Keratinocyte (primary cell): ENCODE measurements around the gene SHQ1. TPM values are rescaled to one million over a fixed set of nuclear protein-coding genes. Genes with fewer than 3 reads are reported as not detected.

Source experiments
- DNase-seq: peaks from one replicate; pipeline ENCODE4 v3.0.0-alpha.2; 2011; ENCODE audit warnings: low read depth, missing footprints, low spot score
- FAIRE-seq: peaks from 2 replicates; lab custom pipeline; 2011; peaks lifted over from hg19 to GRCh38; lab: Jason Lieb, UNC
- H2AFZ ChIP-seq: 2 replicates; pipeline ENCODE4 v1.6.0; 2012; ENCODE audit warnings: low read length, control low read depth, inconsistent platforms; ENCODE audit not compliant: control insufficient read depth
- H3K27ac ChIP-seq: 2 replicates; pipeline ENCODE4 v1.5.1; 2011; ENCODE audit warnings: low read length; ENCODE audit not compliant: control insufficient read depth, insufficient read depth
- H3K27me3 ChIP-seq: 3 replicates; pipeline ENCODE4 v1.6.0; 2011; ENCODE audit warnings: low read length; ENCODE audit not compliant: control insufficient read depth, insufficient read depth; ENCODE audit errors: extremely low read depth
- H3K36me3 ChIP-seq, 2 experiments: 2 replicates in 1 of 2; 3 replicates in 1 of 2; pipeline ENCODE4 v1.5.1; 2011; ENCODE audit warnings: low read length in 2 of 2, mild to moderate bottlenecking in 1 of 2; ENCODE audit not compliant: control insufficient read depth in 2 of 2, insufficient read depth in 2 of 2; ENCODE audit errors: extremely low read depth in 1 of 2
- H3K4me1 ChIP-seq: 3 replicates; pipeline ENCODE4 v1.5.1; 2011; ENCODE audit warnings: low read length; ENCODE audit not compliant: control insufficient read depth, insufficient read depth; ENCODE audit errors: extremely low read depth
- H3K4me2 ChIP-seq: 3 replicates; pipeline ENCODE4 v1.6.0; 2011; ENCODE audit warnings: low read depth, low read length; ENCODE audit not compliant: control insufficient read depth, insufficient read depth; ENCODE audit errors: extremely low read depth
- H3K4me3 ChIP-seq, 3 experiments: fragments of 200-600 bp in 1 of 3; sonication (generic) in 1 of 3; 2 replicates in 2 of 3; 3 replicates in 1 of 3; pipeline ENCODE4 v1.5.1; 2011 to 2016; ENCODE audit warnings: low read length in 3 of 3, mild to moderate bottlenecking in 3 of 3, control low read depth in 2 of 3, inconsistent platforms in 1 of 3, low read depth in 1 of 3, mixed read lengths in 1 of 3, mixed run types in 1 of 3, moderate library complexity in 1 of 3; ENCODE audit not compliant: control insufficient read depth in 2 of 3, insufficient read depth in 2 of 3; ENCODE audit errors: extremely low read depth in 1 of 3
- H3K79me2 ChIP-seq: 2 replicates; pipeline ENCODE4 v1.6.0; 2012; ENCODE audit warnings: low read length; ENCODE audit not compliant: control insufficient read depth, insufficient read depth
- H3K9ac ChIP-seq: 3 replicates; pipeline ENCODE4 v1.6.0; 2011; ENCODE audit warnings: low read length; ENCODE audit not compliant: control insufficient read depth, insufficient read depth; ENCODE audit errors: extremely low read depth
- H3K9me1 ChIP-seq: 3 replicates; pipeline ENCODE4 v1.6.0; 2011; ENCODE audit warnings: low read length; ENCODE audit not compliant: control insufficient read depth, insufficient read depth; ENCODE audit errors: extremely low read depth
- H3K9me3 ChIP-seq: 2 replicates; pipeline ENCODE4 v1.5.1; 2012; ENCODE audit warnings: low read depth, low read length; ENCODE audit not compliant: control insufficient read depth
- H4K20me1 ChIP-seq: 3 replicates; pipeline ENCODE4 v1.6.0; 2011; ENCODE audit warnings: low read length; ENCODE audit not compliant: control insufficient read depth, insufficient read depth; ENCODE audit errors: extremely low read depth
- EZH2 ChIP-seq: IDR thresholded peaks from one replicate; pipeline ENCODE4 v1.6.1; 2012; ENCODE audit warnings: inconsistent platforms, mild to moderate bottlenecking, low read length, moderate library complexity
- dilution Hi-C: fragments of 300-500 bp; cut with MboI; formaldehyde crosslinking; loops from one replicate; pipeline ENCODE4 v1.7.0; 2020; ENCODE audit warnings: low sequenced_read_pairs; ENCODE audit not compliant: extremely low pct_ligation_motif_present
- polyA plus RNA-seq, 5 experiments: library from polyadenylated mRNA; depleted of rRNA in 3 of 5; stranded (reverse) in 3 of 5; stranded (forward) in 1 of 5; unstranded in 1 of 5; fragments of >200 nt; gene quantifications; 1 replicate in 1 of 5; 2 replicates in 3 of 5; 3 replicates in 1 of 5; pipeline versions ENCODE4 v1.2.1 to v1.2.3, GENCODE V29; 2011 to 2012; ENCODE audit warnings: missing spikeins in 2 of 5, low read depth in 1 of 5, low replicate concordance in 1 of 5
- TF ChIP-seq, protein P1 (sequence below), 3 experiments: IDR thresholded peaks in 1 of 3; conservative IDR thresholded peaks in 1 of 3; optimal IDR thresholded peaks in 1 of 3; 2 replicates in 2 of 3; 3 replicates in 1 of 3; pipeline versions ENCODE3 to v1.5.1; 2011; ENCODE audit warnings: low read length in 3 of 3, mild to moderate bottlenecking in 3 of 3, moderate library complexity in 2 of 3, control low read depth in 1 of 3, inconsistent platforms in 1 of 3; ENCODE audit not compliant: insufficient read depth in 2 of 3; ENCODE audit errors: extremely low read depth in 1 of 3

SHQ1 gene
- polyA plus RNA-seq, 1 donor (not counting 4 experiments of a cell fraction or from before 2014, with no cell fraction given) = 17.7 TPM

DNA sequence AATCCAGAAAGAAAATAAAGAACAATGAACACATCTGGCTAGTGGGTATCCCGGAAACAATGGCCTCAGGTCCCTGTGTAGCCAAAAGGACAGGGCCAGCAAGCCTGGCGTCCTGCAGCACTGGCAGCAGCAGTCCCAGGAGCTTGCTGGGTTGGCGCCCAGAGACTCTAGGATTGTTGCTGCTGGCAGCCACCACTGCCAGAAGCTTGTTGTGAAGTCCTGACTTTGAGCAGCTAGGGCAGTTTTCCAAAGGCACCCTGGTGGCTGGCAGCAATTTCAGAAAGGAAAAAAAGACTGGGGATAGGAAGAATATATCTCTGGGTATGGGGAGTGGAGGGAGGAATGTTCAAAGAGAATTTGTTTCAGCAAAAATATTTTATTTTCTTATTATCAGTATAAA is 11.3 kb downstream of the SHQ1 start:
- no peak overlapping the region for H3K4me2 ChIP-seq
- DNase-seq (no peak), FAIRE-seq (no peak)
- no peaks in the 10 kb centered on the region for H3K9me3 ChIP-seq
- no peaks in the 10 kb centered on the region for H3K9me1 ChIP-seq
- H3K9ac ChIP-seq = no peak overlapping the region
- TF ChIP-seq, protein P1, sequence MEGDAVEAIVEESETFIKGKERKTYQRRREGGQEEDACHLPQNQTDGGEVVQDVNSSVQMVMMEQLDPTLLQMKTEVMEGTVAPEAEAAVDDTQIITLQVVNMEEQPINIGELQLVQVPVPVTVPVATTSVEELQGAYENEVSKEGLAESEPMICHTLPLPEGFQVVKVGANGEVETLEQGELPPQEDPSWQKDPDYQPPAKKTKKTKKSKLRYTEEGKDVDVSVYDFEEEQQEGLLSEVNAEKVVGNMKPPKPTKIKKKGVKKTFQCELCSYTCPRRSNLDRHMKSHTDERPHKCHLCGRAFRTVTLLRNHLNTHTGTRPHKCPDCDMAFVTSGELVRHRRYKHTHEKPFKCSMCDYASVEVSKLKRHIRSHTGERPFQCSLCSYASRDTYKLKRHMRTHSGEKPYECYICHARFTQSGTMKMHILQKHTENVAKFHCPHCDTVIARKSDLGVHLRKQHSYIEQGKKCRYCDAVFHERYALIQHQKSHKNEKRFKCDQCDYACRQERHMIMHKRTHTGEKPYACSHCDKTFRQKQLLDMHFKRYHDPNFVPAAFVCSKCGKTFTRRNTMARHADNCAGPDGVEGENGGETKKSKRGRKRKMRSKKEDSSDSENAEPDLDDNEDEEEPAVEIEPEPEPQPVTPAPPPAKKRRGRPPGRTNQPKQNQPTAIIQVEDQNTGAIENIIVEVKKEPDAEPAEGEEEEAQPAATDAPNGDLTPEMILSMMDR (optimal IDR thresholded peaks at IDR 0.05 in 1 of 3, IDR thresholded peaks at IDR 0.05 in 1 of 3, conservative IDR thresholded peaks at IDR 0.05 in 1 of 3; ENCODE audit: extremely low read depth in 1 of 3, insufficient read depth in 2 of 3, low read length in 3 of 3) = no peak
- no peak for TF ChIP-seq EZH2
- no peak overlapping the region for H2AFZ ChIP-seq
- H3K27me3 ChIP-seq = no peaks in the 10 kb centered on the region
- H4K20me1 ChIP-seq = no peaks in the 10 kb centered on the region
- no peak overlapping the region for H3K4me3 ChIP-seq
- no peaks in the 10 kb centered on the region for H3K4me1 ChIP-seq
- dilution Hi-C loops = no loop called here
- no peaks in the 10 kb centered on the region for H3K79me2 ChIP-seq
- peaks cover 2 to 9% of the 10 kb centered on the region in 2 experiments for H3K36me3 ChIP-seq
- H3K27ac ChIP-seq = no peak overlapping the region

DNA sequence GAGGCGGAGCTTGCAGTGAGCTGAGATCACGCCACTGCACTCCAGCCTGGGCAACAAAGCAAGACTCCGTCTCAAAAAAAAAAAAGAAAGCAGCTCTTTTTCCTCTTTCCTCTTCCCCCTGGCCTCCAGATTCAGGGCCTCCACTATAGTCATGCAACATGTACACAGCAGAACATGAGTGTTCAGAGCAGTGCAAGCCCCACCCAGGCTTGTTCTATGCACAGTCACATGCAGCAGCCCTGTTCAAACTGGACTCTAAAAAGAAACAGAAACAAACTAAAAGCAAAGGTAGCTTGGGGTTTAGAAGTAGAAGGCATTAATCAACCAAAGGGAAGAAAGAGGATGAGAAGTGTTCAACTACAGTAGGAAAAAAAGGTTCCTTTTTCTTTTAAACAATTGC is 11.8 kb downstream of the SHQ1 start:
- FAIRE-seq (no peak), DNase-seq (no peak)
- Histone ChIP-seq H3K9ac (no peak overlapping the region), H3K27ac (no peak overlapping the region), H3K36me3 (peaks cover 2 to 14% of the 10 kb centered on the region in 2 experiments), H2AFZ (no peak overlapping the region), H3K4me2 (no peak overlapping the region), H3K9me3 (no peaks in the 10 kb centered on the region), H3K9me1 (no peaks in the 10 kb centered on the region), H3K4me3 (no peak overlapping the region), H3K79me2 (no peaks in the 10 kb centered on the region), H4K20me1 (no peaks in the 10 kb centered on the region), H3K4me1 (no peaks in the 10 kb centered on the region), H3K27me3 (no peaks in the 10 kb centered on the region)
- TF ChIP-seq, protein P1 (optimal IDR thresholded peaks at IDR 0.05 in 1 of 3, IDR thresholded peaks at IDR 0.05 in 1 of 3, conservative IDR thresholded peaks at IDR 0.05 in 1 of 3; ENCODE audit: extremely low read depth in 1 of 3, insufficient read depth in 2 of 3, low read length in 3 of 3) = no peak
- TF ChIP-seq EZH2 = no peak
- dilution Hi-C loops = no loop called here
